Sciatic nerve (tissue), 2 donors: ENCODE measurements around the gene CLASP1. TPM values are rescaled to one million over a fixed set of nuclear protein-coding genes. Genes with fewer than 3 reads are reported as not detected.
"Not testable (repeated sequence)": the region's sequence is repeated elsewhere in the genome, so short reads cannot be mapped to it uniquely, and the experiment has no call there.

ENCODE experiments used
- ATAC-seq: fragments of 200-7000 bp; cut with Tn5 transposase; one replicate; pipeline ENCODE4 v1.9.1; 2020; ENCODE audit warnings: mild to moderate bottlenecking, moderate library complexity
- DNase-seq: peaks from one replicate; pipeline ENCODE4 v3.0.0-alpha.2; 2020; ENCODE audit warnings: low spot score
- intact Hi-C: fragments of 100-400 bp; cut with DNase I; formaldehyde crosslinking; loops from one replicate; pipeline ENCODE4 v1.14.2; 2022
- total RNA-seq: library from RNA; stranded (reverse); fragmentation: NEBNext Ultra II Directional; extraction: Animal tissue kit (Norgen Biotek cat#: 25700); gene quantifications from one replicate; pipeline ENCODE4 v1.2.1, GENCODE V29; 2021
- donor health status: DM: no; HTN: no; CAD: no.
- donor health status: DM: no; HTN: no; CAD: no.

Gene CLASP1
- total RNA-seq, 1 donor from 2014 or later, result 72.7 TPM

DNA sequence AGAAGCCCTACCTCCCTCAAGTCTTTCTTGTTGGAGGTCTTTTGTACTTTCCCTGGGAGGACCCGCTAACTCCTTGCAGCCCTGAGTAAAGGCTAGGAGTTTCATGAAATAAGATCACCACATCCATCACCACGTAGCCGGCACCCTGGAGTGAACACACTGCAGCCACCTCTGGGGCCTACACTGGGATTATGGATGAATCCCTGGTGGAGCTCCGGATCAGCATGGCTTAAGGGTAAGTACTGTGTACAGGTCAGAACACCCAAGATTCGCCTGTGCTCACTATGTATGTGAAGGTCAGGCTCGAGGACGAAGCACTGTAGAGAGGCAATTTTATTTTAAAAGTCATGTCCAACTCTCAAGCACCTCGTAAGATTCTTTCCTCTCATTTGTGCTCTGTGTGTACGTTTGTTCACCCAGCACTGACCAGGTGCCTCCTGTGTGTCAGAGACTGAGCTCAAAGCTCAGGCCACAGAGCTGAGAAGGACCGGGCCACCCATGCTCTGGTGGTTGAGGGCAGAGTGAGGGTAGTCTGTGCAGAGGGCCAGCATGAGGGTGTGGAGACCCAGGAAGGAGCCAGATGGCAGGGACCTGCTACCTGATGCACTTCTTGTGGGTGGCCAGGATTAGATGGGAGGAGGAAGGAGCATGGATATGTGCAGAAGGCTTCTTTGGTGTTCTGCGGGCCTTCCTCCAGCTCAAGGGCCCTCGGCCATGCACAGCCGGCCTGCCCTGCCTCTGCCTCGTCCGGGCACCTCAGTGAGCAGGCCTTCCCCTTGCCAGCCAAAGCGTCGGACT lies 297.5 kb downstream of the CLASP1 start:
- intact Hi-C loops, result no loop called here
- ATAC-seq (no peak), DNase-seq (no peak)

GRCh38 chr2:121350890-121351289 lies 298.4 kb downstream of the CLASP1 start:
- intact Hi-C loops, result no loop called here
- DNase-seq, result no peak
- no peak for ATAC-seq

DNA sequence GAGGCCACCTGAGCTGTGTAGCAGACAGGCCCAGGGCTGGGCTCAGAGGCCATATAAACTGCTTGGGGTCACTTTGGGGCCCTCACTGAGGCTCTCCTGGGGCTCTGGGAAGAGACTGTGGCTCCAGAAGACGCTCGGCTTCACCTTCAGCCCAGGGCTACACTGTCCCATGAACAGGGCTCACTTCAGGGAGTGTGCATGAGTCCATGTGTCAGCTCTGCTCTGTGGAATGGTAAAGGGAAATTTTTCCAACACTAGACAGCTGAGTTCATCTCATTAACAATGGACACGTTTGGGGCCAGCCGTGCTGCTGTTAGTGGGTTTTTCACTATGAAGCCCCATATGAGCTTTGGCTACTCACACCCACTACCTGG lies 298.9 kb downstream of the CLASP1 start:
- no peak for ATAC-seq
- DNase-seq, result no peak
- intact Hi-C loops, result no loop called here

DNA sequence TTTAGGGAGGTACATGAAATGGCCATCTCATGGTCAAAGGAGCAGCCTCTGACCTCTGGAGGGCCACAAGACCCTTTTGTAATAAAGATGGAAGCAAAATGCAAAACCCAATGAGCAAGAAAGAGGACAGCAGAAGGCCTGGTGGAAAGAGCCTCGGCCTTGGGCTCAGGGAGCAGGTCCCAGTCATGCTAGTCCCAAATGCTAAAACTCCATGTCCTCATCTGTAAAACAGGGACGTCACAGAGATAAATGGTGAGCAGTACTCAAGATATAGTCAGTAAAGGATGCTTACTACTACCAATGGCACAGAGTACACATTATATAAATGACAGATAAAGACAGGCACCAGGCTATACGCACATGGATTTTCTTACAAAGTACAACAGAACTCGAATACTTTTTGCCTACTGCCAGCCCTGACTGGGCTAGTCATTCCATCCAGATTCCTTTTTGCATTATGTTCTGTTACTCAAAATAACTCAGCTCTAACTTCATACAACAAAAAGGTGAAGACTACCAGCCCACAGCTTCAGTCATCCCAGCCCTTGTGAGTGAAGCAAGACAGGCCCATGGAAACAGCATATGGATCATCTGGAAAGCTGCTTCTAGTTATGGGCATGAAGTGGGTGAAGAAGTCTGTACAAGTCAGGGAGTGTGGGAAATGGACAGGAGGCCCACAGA lies 299.4 kb downstream of the CLASP1 start:
- intact Hi-C loops, result loop anchor here (10.0 kb wide), 1 partner anchor 255 kb away; no protein-coding TSS in a partner anchor
- ATAC-seq (no peak), DNase-seq (no peak)

DNA sequence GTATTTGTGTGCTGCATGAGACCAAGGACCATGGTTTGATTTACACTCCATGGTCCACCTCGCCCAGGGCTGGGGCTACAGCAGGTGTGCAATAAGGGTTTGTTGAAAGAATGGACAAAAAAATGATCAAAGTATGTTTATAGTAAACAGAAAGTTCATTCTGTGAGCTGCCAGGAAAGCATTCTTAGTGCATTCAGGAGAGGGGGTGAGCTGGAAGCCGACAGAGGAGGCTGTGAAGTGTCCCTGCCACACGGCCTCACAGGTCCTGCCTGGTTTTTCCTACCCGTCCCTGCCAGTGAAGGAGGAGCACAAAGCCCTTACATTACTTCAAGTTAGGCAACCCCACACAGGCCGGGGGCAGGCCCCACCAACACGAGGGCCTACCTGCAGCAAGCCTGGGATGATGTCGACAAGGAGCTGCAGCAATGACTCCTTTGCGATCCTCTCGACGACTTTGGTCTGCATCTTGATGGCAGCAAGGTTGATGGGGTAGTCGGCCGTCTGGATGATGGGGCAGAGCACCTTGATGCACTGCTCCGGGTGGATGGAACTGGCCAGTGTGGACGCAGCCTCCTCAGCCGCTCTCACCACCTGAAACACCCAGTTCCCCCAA lies 301.0 kb downstream of the CLASP1 start:
- intact Hi-C loops, result loop anchor here (10.0 kb wide), 1 partner anchor 253 kb away; no protein-coding TSS in a partner anchor
- DNase-seq (no peak), ATAC-seq (no peak)

DNA sequence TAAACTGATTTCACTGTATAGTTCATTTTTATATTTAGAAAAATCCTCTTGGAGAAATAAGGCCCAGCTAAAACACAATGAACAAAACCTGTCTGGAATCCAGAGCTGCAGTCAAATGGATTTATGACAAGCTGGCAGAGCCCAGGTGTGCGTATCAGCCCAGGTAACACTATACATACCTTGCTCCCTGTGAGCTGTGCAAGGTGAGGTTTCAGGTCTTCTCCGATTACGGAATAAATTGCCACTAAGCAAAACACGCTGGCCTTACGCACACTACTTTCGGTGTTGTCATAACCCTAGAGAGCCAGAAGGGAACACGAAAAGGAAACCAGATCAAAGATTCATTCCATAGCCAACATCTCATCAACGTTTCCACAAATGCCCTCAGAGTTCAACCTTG lies 302.4 kb downstream of the CLASP1 start:
- intact Hi-C loops, result loop anchor here (10.0 kb wide), 1 partner anchor 252 kb away; no protein-coding TSS in a partner anchor
- no peak for DNase-seq
- ATAC-seq, result no peak

DNA sequence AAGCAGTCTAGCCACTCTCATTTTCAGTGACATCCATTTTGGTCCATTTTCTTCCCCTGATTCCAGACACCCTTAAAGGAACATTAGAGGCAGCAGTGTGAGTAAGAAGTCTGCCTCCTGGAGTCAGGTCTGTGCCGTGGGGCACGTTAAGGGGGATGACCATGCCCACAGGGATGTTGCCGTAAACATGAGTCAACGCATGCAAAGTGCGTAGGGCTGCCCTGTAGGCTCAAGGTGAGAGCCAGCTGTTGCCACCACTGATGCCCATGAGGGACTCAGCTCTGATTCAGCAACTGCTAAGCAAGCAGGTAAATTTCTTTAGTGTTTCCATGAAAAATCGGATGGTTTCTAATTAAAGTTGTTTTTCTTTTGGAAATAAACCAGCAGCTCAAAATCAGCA lies 302.9 kb downstream of the CLASP1 start:
- DNase-seq (no peak), ATAC-seq (no peak)
- intact Hi-C loops, result loop anchor here (10.0 kb wide), 1 partner anchor 252 kb away; no protein-coding TSS in a partner anchor

GRCh38 chr2:121345887-121346286 lies 303.4 kb downstream of the CLASP1 start:
- ATAC-seq, result peak; percentile 71
- intact Hi-C loops, result loop anchor here (10.0 kb wide), 1 partner anchor 251 kb away; no protein-coding TSS in a partner anchor
- no peak for DNase-seq

GRCh38 chr2:121345101-121345500 lies 304.2 kb downstream of the CLASP1 start:
- DNase-seq, result no peak
- intact Hi-C loops, result loop anchor here (10.0 kb wide), 1 partner anchor 250 kb away; no protein-coding TSS in a partner anchor

DNA sequence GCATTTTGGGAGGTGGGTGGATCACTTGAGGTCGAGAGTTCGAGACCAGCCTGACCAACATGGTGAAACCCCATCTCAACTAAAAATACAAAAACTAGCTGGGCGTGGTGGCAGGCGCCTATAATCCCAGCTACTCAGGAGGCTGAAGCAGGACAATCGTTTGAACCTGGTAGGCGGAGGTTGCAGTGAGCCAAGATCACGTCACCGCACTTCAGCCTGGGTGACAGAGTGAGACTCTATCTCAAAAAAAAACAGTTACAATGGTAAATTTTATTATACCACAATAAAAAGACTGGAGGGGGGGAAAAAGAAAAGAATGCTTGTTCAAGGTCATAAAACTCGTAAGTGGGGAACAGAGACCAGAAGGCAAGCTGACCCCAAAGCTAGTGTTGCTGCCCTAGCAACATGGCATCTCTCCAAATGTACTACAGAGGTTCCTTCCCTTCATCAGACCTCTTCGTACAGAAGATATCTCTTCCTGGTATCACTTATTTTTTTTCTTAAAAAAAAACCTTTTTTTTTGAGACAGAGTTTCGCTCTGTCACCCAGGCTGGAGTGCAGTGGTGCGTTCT lies 305.3 kb downstream of the CLASP1 start:
- not testable (repeated sequence) for DNase-seq

More at GRCh38 chr2:121345101-121345500, 304.2 kb downstream of the CLASP1 start:
- ATAC-seq, result no peak

GRCh38 chr2:121343191-121343590 lies 306.1 kb downstream of the CLASP1 start:
- intact Hi-C loops, result loop anchor here (10.0 kb wide), 1 partner anchor 248 kb away; no protein-coding TSS in a partner anchor
- no peak for ATAC-seq
- no peak for DNase-seq

More for the DNA sequence above, 305.3 kb downstream of the CLASP1 start:
- intact Hi-C loops, result loop anchor here (10.0 kb wide), 1 partner anchor 249 kb away; no protein-coding TSS in a partner anchor
- ATAC-seq, result not testable (repeated sequence)

- ATAC-seq (no peak), DNase-seq (no peak)
- intact Hi-C loops, result loop anchor here (10.0 kb wide), 1 partner anchor 248 kb away; no protein-coding TSS in a partner anchor
These were observed 306.5 kb downstream of the CLASP1 start for GRCh38 chr2:121342751-121343150.

DNA sequence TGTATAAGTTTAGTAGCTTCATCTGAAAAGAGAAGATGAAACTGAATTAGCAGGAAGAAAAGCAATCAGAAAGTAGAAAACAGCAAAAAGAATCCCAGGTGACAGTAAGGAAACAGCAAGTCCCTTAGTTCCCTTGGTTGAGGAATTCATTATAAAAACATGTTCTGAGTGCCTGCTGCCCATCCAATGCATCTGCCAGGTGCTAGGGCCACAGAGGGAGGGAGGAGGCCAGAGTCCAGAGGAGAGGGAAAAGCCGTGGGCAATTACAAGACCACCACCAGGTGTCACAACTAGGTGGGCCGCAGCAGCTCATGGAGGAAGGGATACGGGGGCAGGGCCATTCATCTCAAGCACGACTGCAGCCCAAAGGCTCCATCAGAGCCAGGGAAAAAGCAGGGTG lies 308.3 kb downstream of the CLASP1 start:
- intact Hi-C loops, result loop anchor here (10.0 kb wide), 1 partner anchor 246 kb away; no protein-coding TSS in a partner anchor
- DNase-seq (no peak), ATAC-seq (no peak)

DNA sequence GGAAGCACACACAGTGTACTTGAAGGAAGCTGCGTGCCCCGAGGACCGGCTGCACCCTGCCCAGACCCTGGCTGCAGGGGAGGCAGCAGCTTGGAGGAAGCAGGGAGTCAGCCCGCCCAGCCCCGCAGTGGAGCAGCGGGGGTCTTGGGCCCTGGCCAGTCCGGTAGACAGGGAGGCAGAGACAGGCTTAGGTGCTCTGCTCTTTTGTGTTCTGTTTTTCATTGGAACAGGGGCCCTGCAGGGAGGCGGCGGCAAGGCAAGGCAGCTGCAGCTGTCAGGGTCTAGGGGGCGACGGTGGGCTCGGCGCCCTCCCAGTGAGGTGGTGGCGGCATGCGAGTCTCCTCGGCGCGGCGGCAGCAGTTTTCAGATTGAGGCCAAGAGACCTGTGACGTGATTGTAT lies 311.0 kb downstream of the CLASP1 start:
- no peak for DNase-seq
- intact Hi-C loops, result no loop called here
- ATAC-seq, result peak; percentile 13

DNA sequence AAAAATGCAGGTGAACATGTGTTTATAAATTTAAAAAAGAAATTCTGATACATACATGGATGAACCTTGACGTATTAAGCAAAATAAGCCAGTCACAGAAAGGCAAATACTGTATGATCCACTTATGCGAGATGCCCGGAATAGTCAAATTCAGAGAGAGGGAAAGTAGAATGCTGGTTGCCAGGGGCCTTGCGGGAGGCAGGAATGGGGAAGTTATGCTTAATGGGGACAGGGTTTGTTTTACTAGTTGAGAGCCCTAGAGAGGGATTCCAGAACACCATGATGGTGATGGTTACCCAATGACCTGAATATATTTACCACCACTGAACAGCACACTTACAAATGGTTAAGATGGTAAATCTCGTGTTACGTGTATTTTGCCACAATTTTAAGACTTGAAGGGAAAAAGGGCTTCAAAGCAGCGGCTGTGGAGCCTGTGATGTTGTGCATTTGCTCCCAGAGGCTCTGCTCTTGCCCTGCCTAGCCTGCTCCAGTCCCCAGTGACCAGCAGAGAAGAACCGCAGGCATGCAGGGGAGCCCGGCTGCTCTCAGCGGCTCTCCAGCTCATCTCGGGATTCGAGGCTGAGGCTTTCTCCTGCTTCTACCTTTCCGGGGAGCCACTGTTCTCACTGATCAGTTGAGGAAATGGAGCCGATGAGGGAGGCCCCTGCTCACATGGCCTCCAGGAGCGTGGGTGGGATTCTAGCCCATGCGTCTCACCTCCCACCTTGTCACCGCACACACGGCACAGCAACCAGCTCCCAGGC lies 312.6 kb downstream of the CLASP1 start:
- peak; percentile 45 for DNase-seq
- ATAC-seq, result peak; percentile 49
- intact Hi-C loops, result no loop called here

- ATAC-seq, result no peak
- intact Hi-C loops, result no loop called here
- no peak for DNase-seq
These were observed 313.7 kb downstream of the CLASP1 start for GRCh38 chr2:121335294-121336290.
